Hippocampal formation (tissue), 2 donors: Measurements from ENCODE around the gene NT5C2.

Experiments used
- DNase-seq, 2 donors: peaks; one replicate each; lab custom pipeline; 2025; lab: John Stamatoyannopoulos, UW

NT5C2 gene

GRCh38 chr10:103058034-103058433, 135.0 kb downstream of the NT5C2 start:
- DNase-seq: no peak

GRCh38 chr10:103055105-103055504, 138.0 kb downstream of the NT5C2 start:
- no peak for DNase-seq

DNA sequence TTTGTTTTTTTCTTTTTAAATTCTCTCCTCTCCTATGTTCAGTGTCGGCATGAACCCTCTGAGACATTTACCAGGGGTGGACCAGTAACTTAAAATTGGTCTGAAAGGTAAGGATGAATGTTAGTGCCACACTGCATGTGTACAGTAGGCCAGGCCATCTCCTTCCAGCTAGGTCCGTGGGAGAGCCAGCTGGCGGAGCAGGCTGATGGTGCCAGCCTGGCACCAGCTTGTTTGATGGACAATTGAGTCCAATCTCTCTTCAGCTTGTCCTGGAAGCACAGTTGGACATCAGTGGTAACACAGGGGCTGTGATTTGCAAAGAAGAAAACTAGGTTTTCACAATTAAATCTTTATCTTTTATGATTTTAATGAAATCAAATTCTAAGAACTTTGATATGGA, 138.5 kb downstream of the NT5C2 start:
- peak in 1 of 2 donors; percentile 6 for DNase-seq

DNA sequence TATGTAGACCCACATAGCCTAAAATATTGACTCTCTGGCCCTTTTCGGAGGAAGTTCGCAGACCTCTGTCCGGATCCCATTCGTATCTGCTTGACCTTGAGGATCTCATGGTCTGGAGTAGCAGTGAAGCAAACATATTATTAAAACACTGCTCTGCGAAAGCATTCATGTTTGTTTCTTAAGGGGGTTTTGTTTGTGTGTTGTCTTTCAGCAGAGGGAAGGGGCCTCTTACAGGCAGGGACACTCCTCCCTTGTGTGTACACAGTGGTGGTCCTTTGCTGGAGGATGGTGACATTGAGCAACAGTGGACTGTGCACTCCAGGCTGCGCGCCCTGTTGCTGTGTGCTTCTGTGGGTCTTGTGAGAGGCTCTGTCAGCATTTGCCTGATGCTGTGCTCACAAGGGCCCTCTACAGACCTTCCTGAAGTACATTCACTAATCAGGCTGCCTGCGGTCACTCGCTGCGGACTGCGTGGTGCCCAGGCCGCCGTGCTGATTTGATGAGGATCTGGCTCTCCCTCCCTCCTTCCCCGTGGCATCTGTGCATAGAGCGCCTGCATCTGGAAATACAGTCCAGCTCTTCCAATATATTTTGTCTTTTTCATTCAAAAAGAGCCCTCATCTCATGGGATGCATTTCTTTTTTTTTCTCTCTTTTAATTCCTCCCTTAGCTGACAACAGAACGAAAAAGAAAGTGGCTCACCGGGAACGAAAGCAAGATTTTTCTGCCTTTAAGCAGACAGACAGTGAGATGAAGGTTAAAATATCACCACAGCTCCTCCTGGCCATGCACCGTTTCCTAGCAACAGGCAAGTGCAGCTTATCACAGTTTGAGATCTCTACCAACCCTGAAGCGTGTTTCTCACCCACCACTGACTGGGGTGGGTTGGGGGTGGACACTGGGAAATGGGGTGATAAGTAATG, 139.2 kb downstream of the NT5C2 start:
- peak; percentile 32 to 60 for DNase-seq

- no peak for DNase-seq
These were observed 143.8 kb downstream of the NT5C2 start for GRCh38 chr10:103049237-103049636.

- DNase-seq: no peak
These were observed 145.7 kb downstream of the NT5C2 start for GRCh38 chr10:103047381-103047780.

- no peak for DNase-seq
These were observed 147.1 kb downstream of the NT5C2 start for GRCh38 chr10:103045961-103046360.

DNA sequence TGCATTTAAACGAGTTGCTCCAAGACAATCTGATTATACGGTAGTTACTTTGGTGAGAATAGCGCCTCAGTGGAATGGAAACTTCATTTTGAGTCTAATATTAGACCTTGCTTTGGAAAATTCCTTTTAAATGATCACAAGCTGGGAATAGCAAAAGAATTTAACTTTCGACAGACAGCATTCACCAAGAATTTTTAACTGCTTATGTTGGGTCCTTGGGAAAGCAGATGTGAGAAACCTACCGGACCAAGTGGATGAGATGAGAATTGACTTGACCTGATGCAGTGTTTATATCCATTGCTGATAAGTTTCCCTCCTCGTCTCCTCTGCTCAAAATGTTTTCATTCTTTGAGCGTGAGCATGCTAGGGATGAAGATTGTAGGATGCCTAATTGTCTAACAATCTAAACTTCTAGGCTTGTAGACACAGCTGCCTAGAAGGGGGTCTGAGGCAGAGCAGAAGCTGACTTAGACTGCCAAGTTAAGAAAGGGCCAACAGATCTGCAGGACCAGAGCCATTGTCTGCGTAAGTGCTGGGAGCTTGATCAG, 148.1 kb downstream of the NT5C2 start:
- no peak for DNase-seq

DNA sequence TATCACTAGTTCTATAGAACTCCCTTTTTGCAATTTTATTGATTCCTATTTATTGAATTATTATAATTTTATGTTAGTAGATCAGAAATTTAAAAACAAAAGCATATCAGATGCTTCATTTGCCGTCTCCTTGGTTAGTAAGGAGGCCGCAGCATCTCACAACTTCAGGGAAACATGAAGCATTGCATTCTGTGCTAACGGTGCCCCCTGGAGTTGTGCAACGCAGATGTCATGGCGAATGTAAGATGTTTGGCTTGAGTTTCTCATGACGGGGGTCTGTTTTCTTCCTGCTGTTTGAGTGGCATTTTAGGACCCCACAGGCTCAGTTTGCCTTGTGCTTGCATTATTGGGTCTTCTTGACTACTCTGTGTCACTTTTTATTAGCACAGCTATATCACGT, 150.2 kb downstream of the NT5C2 start:
- DNase-seq: no peak

- DNase-seq: no peak
These were observed 150.9 kb downstream of the NT5C2 start for GRCh38 chr10:103042129-103042528.

GRCh38 chr10:103041391-103041790, 151.7 kb downstream of the NT5C2 start:
- DNase-seq: no peak

- no peak for DNase-seq
These were observed 152.7 kb downstream of the NT5C2 start for GRCh38 chr10:103040418-103040817.

DNA sequence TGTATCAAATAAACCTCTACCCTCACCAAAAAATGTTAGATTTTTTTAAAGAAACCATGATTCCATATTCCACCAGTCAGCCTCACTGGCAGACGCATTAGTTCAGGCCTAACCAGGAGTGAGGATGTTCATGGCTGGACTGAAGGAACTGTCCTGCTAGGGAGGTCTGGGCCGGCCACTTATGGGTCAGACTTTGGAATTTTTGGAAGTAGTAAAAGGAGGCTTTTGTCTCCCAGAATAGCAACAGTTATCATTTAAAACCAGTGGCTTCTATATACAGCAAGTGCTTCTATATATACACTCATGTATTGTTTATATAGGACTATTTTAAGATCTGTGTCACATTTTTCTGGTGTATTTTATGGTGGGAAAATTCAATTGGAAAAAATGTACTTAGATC, 154.5 kb downstream of the NT5C2 start:
- DNase-seq: no peak
